Measurements from ENCODE around the gene KIAA1217.
"Not testable (repeated sequence)": the region's sequence is repeated elsewhere in the genome, so short reads cannot be mapped to it uniquely, and the experiment has no call there.

KIAA1217 gene

DNA sequence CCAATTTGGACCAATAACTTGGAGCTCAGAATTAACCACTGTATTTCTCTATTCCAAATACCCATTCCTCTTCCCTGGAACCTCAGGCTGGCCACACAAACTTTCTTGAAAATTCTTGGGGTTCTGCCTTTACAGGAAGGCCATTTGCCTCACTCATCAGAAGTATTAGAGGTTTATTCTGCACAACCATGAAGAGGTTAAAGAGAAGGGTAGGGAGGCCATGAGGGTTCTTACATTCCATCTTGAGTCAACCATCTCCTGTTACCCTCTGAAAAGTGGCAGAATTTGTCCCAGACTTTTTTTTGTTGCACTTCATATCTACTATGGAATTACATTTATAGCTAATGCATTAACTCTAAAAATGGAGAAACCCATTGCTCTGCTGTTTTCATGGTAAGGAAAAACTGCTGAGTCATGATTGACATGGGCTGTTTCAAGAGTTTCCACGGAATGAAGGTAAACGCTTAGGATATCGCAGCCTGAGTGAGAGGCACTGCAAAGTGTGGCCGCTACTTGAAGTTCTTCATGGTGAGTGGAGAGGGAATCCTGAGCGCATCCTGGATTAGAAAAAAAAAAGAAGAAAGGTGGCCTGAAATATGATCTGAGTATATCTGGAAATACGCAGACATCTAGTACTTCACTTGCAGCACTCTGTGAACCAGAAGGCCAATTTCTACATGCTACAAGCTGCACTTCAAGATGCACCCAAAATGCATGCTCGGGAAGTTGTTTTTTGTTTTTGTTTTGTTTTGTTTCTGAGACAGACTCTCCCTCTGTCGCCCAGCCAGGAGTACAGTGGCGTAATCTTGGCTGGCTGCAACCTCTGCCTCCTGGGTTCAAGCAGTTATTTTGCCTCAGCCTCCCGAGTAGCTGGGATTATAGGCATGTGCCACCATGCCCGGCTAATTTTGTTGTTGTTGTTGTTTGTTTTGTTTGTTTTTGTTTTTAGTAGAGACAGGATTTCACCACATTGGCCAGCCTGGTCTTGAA is 83.7 kb downstream of the KIAA1217 start:
- no peak for DNase-seq

DNA sequence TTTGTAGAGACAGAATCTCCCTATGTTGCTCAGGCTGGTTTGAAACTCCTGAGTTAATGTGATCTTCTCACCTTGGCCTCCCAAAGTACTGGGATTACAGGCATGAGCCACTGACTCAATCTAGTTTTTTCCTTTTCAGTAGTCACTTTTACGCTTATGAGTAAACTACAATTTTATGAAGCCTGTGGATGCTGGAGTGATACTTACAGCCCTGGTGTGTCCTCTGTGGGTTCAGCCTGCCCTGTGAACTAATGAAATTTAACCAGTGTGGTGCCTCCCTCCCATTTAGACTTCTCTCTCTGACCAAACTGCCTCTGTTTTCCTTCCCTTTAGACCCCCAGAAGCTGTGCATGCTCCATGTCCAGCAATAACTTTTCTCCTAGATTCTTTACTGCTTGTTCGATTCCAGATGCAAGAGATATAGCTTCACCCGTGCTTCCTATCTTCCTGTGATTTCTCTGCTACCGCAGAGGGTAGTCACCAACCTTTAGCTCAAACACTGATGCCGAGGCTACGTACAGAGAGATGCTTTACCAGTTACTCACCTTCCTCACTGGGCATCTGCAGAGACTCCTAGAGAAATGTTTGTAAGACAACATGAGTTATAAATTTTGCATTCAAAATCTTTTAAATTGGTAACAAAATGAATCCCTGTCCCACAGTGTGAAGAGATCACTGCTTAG is 90.8 kb downstream of the KIAA1217 start:
- DNase-seq = no peak

DNA sequence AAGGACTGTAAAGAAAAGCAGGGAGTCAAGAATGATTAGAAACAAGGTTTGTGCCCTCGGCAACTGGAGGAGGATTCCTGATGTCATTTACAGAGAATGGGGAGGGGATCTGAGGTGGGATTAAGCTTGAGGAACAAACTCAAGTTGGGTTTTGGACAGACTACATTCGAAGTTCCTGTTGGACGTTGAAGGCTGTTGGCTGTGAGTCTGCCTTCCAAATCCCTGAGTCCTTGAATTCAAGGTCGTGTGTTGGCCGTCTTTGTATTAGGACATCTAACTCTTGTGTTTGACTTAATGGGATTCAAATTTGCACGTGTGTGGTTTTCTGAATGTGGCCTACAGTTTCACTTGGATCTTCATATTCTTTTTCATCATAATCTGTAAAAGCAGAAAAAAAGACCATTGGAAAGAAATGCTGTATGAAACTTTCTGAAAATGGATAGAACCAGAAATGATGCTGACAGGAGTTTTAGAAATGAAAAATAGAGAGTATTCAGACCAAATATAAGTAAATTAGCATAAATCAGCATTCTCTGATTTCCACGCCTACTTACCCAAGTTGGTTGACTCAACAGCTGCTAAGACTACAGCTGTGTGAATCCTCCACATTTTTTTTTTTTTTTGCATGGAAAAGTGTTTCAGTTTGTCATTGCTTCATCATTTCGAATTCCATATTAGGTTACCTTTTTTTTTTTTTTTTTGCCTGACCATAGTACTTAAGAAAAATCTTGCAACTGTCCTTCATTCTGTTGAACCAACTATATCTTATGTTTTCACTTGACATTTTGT is 94.8 kb downstream of the KIAA1217 start:
- no peak for DNase-seq

DNA sequence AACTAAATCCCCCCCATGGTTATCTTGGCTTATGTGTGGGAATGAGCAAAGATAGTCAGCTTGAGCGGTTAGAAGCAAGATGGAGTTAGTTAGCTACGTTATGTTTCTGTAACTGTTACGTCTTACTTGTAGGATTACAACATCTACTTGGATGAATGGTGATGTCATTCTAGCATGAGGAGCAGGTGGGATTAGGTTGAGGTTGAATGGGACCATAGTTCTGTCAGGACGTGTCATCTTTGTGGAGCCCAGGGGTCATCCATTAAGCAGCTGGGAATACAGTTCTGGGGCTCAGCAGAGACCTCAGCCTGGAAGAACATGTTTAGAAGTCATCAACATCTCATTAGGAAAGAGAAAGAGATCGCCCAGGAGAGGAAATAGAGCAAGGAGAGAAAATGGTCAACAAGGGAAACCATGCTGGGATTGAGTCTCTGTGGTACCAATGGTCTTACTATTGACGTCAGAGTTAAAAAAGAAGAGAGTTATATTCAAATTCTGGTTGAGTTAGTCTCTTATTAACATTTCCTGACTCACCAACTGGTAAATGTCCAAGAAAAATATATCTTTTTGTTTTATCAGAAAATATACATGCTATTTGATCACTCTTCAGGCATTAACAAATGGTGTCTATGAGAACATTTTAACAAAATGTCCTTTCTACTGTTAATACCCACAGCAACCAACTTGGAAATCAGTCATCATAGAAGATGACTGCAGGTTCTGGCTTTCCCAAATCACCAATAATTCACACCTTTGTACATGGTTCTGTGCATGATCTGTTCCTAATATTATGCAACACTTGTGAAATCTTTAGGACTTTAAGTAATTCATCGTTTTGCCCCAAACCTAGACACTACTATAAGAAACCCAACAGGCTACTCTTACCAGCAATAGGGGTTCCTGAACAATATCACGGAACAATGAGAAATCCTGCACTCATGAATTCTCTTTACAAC is 96.9 kb downstream of the KIAA1217 start:
- no peak for DNase-seq

DNA sequence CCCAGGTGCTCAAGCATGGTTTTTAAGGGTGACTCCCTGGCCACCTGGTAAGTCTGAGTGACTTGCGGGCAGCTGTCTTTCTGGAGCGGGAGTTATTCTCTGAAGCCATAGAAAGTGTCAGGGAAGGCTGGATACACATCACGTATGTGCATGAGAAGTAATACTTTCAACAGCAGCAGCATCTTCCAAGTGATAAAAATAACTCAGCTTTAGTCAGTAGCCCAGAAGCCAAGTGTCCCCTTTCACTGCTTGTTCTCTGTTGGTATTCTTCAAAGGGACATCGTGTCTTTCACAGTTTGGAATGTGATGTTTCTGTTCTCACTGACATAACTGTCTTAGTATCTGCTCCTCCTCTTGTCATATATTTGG is 97.6 kb downstream of the KIAA1217 start:
- no peak for DNase-seq

DNA sequence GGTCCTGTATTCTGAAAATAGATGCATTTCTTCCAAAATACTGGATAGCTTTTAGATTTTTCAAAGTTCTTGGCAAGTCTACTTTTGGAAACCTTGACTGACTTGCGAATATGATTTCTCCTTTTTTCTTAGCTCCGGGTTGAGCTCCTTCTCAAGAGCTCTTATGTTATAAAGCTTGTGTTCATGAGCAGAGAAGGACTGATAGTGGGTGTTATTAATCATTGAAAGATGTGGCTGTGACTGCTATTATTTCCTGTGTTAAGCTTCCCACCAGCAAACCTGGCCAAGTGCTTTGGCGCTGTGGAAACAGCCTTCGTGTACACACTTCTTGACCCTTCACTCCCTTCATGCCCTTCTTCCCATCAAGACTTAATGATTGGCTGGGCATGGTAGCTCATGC is 98.2 kb downstream of the KIAA1217 start:
- no peak for DNase-seq

DNA sequence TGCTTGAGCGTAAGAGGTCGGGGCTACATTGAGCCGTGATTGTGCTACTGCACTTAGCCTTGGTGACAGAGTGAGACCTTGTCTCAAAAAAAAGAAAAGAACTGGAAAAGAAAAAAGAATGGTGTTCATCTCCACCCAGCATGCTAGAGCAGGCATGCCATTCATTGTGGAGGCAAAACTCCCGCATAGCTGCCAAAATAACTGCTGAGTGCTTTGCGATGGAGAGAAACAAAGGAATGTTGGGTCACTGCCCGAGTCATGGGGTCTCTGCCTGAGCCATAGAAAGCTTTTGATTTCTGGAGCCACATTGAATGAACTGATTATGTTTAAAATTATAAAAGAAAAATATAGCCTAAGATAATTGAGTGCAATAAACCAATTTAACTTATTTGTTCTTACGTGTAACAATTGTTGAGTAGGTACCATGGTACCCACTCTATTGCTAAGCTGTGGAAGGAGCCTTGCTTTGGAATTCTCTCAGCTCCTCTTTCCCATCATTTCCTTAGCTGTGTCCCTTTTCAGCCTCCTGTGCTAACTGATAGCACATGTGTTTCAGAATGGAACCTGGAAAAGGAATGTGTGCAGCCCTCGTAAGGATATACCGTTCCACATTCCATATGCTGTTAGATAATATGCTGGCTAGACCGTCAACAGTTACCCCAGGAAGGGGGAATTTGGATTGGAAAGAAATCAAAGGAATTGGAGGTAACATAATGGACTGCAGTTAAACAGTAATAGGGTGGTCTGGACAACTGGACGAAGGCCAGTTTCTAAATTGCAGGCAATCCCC is 99.0 kb downstream of the KIAA1217 start:
- no peak for DNase-seq

DNA sequence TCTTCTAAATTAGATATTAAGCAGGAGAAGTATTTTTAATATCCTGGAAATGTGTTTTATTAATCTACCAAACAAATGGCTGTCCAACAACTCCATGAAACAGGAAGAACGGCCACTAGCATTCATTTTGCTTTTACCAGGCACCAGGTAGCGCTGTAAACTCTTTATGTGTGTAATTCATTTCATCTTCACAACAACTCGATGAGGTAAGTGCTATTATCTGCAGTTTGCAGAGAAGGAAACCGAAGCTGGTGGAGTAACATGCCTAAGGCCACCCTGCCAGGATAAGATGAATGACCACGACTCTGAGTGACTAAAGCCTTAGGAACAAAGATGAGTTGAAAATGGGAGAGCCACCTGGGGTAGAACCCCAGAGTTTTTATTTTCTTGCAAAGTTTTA is 101.2 kb downstream of the KIAA1217 start:
- no peak for DNase-seq

DNA sequence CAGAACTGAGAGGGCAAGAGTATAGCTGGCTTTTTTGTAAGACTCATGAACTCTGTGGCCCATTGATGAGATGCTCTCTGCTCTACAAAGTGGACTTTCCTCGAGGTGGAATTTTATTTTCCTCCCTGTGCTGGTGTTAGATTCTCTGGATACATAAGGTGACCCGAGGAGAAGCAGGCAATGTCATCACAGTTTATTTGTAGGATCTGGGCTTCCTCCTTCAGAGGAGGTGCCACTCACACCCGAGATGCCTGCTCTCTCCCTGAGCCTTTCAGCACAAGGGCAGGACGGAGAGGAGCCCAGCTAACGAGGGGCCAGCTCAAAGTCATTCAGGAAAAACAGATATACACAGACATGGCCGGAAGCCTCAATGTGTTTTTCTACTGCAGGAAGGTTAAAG is 103.0 kb downstream of the KIAA1217 start:
- no peak for DNase-seq

DNA sequence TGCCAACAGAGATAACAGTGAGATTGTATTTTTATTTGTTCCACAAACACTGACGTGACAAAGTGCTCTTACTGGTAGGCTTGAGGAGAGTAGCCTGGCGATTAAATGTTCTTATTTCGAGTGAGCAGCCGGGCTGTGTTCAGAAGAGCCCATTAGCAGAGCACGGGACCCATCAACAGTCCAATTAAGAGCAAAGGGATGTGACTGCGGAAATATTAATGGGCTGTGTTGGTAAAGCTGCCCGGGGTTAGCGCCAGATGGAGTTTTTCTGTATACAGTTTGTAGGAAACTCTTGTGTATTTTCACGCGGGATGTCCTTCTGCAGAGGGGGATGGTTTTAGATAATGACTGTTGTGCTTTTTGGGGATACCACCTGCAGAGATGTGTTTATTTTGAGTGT is 104.3 kb downstream of the KIAA1217 start:
- no peak for DNase-seq

DNA sequence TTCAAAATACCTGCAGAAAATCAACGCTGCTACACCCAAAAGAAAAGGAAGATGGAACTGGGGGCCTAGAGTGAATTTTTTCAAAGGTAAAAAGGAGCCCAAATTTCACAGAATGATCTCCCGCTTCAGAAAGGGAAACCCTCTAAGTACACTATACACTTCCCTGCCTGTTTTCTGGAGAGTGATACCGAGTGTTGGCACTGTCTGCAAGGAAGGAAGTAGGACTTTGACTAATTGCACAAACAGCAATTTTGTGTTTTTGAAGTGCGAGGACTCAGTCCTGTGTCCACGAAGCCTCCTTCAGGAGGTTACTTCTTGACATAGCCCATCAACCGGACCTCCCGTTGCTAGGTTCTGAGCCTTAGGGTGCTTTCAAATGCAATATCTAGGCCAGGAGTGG is 106.3 kb downstream of the KIAA1217 start:
- DNase-seq = no peak

DNA sequence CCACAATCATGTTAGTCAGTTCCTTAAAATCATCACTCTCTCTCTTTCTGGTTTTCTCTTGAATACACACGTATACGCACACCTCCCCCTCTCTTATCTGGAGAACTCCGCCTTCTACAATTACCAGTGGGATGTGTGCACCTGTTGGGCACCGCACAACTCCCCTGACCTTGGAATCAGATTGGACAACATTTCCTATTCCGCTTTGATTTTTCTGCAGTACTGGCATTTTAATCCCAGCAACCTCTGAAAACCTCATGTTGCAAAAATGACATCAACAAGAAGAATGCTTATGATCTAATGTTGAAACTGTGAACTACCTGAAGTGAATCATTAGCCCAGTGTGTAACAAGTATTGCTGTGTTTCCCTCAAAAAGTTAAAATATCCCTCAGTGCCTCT is 109.6 kb downstream of the KIAA1217 start:
- no peak for DNase-seq

DNA sequence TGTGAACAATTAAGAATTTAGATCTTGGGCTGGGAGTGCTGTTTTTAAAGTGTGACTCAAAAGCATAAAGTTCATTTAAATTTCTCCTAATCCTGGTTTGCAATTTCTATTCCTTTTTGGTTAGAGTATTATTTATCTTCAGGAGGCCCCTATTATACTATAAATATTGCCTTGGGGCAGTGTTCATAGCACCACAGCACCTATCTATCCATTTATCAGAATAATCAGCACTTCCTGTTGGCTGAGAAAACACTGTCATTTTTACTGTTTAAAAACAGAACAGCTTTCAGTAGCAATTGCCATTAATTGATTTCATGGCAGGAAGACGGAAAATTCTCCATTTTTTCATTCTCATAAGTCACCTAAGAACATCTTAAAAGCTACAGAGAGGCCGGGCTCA is 111.4 kb downstream of the KIAA1217 start:
- no peak for DNase-seq

DNA sequence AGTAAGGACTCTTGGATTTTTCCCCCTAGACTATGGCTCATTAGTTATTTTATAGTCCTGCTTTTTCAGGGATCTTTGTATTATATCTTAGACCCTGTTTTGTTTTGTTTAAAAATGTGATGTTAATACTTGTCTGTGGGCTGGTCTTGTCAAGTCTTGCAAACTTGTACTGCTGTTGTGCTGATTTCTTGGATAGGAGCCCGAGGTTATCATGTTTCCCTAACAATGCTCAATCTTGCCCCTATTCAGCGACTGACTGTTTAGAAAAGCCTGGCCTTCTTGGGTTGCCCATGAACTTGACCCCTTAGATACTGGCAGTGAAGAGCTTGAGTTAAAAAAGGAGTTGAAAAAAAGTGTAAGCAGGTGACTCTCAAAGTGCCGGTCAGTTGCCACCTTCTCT is 115.7 kb downstream of the KIAA1217 start:
- DNase-seq = no peak

DNA sequence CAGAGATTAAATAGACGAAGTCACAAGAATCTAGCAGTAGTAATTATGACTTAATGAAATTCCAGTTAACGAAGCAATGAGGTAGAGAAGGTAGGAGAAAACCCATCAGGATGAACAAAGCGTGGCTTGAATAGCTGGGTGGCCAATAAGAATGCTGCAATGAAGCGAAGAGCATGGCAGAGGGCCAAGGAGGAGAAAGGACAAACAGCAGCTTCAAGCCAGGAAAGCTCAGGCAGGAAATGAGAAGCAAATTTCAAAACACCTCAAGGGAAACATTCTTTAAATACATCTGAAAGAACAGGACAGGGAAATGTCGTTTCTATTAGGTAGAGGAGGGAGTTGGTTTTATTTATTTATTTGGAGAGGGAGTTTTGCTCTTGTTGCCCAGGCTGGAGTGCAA is 122.5 kb downstream of the KIAA1217 start:
- no peak for DNase-seq

DNA sequence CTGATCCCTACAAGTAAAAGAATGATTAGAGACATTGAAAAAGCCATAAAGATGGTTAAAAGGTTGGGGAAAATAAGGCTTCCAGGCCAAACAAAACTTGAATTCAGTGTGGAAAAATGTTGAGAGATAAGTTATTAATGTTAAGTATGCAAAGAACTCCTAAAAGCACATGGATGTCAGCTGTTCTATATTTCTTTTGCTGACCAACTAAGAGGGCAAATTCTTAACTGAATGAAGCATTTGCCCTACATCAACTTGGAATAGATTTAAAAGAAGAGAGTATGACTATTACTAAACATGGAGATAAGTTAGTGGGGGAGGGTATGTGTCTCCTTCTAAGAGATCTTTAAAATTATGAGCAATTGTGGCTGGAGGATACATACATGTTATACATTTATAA is 124.8 kb downstream of the KIAA1217 start:
- DNase-seq = no peak

DNA sequence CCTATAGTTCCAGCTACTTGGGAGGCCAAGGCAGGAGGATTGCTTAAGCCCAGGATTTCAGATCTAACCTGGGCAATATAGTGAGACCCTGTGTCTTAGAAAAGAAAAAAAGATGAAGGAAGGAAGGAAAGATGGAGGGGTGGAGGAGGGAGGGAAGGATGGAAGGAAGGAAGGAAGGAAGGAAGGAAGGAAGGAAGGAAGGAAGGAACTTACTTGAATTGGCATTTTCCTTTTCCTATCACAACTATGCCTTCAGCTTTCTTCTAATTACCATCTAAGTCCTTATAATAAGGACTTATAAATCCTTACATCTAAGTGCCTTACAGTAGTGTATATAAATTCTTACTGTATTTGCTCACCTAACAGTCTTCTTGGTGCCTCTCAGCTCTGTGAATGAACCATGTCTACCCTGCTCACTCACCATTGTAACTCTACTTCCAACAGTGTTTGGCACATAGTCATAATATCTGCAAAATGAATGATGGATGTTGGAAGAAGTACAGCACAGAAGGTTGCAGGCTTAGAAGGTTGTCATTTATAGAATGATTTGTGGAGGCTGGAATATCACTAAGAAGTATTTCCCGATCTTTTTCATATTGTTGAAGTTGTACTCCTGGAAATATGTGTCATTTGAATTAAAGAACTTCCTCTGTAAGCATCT is 125.5 kb downstream of the KIAA1217 start:
- no peak for DNase-seq

DNA sequence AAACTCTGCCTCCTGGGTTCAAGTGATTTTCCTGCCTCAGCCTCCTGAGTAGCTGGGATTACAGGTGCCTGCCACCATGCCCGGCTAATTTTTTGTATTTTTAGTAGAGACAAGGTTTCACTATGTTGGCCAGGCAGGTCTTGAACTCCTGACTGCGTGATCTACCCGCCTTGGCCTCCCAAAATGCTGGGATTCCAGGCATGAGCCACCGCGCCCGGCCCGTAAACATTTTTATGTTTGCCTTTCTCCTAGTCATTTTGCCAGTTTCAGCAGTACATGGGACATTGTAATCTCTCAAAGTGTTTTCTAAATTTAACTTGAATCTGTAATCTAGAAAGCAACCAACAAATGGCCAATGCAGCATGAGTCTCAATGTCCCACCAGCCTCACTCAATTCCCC is 128.8 kb downstream of the KIAA1217 start:
- DNase-seq = not testable (repeated sequence)

DNA sequence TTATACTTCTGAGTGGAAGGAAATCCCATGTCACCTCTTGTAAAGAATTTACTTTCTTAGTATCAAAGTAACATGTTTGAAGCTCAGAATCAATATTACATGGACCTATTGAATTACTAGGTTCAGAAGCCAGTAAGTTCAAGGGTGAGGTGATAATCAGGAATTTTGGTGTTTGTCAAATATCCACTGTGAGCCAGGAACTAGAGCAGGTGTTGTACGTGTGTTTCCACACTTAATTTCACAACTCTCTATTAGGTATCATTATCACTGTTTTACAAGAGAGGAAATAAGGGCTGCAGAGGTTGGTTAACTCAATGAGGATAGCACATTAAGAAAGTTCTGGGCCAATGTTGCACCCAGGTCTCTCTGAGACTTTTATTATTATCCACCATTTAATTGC is 130.4 kb downstream of the KIAA1217 start:
- DNase-seq = no peak

DNA sequence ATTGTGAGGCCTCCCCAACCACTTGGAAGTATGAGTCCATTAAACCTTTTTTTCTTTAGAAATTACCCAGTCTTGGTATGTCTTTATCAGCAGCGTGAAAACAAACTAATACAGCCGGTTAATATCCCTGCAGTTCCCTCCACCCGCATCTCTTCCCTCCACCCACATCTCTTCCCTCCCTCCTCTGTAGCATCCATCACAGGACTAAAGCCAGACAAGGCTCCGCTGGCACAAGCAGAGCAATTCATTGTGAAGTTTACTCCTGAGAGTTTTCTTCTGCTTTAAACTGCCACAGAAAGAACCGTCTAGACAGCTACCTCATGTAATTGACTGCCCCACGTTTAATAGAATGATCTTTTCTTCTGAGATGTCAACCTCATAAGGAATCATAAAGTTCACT is 131.5 kb downstream of the KIAA1217 start:
- DNase-seq = no peak

DNA sequence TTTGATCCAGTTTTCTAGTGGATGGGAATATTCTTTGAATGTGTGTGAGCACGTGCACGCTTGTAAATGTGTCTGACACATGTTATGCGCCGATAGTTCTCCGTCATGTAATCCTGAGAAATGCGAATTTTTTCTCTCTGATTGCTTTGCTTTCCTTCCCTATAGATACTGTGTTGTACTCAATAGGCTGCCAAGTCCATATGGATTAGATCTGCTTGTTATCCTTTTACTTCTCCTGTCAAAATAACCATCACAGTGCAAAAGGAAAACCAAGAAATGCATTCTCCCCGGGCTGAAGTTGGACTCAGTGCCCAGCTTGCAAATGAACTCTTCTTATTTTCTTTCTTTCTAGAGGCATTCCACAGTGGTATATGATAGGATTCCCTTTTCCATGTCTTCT is 131.9 kb downstream of the KIAA1217 start:
- DNase-seq = no peak

All from activated CD8-positive, alpha-beta memory T cell treated with anti-CD3 and anti-CD28 coated beads, Interleukin-2, amount 50 U/mL, for 48 hours (primary cell).